Right lobe of liver (tissue), 4 donors: Measurements from ENCODE around the gene SEC14L2.

ENCODE experiments used
- POLR2A ChIP-seq: fragments of 450-650 bp; IDR thresholded peaks from one replicate; pipeline ENCODE4 v1.6.1; 2017; ENCODE audit warnings: antibody characterized with exemption, mild to moderate bottlenecking
- TF ChIP-seq, protein P1 (sequence below), 4 donors: fragments of 200-600 bp in 3 of 4; fragments of 450-650 bp in 1 of 4; IDR thresholded peaks; one replicate each; pipeline versions ENCODE4 v1.5.1 to v1.8.0; 2016 to 2022; ENCODE audit warnings: antibody characterized with exemption in 4 of 4, mild to moderate bottlenecking in 2 of 4
- donor health status: DM: no; HTN: no; CAD: no.
- donor health status: DM: no; HTN: no; CAD: no.
- donor health status: DM: no; HTN: yes; CAD: no.

DNA sequence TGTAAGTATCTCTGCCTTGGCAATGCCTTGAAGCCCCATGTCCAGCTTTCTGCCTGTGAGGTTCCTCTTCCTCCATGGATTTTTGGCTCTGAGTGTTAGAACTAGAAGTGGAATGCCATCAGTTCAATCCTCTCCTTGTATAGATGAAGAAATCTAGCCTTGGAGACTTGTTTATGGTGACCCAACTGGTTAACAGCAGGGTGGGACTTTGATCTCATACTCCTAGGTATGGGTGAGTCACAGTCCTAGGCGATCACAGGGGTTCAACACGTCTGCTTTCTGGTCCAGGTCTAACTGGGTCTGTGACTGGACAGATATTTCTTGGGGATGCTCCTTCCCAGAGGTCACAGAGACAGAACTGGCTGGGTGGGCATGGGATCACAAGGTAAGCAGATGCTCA is 19.6 kb downstream of the SEC14L2 start:
- TF ChIP-seq, protein P1, sequence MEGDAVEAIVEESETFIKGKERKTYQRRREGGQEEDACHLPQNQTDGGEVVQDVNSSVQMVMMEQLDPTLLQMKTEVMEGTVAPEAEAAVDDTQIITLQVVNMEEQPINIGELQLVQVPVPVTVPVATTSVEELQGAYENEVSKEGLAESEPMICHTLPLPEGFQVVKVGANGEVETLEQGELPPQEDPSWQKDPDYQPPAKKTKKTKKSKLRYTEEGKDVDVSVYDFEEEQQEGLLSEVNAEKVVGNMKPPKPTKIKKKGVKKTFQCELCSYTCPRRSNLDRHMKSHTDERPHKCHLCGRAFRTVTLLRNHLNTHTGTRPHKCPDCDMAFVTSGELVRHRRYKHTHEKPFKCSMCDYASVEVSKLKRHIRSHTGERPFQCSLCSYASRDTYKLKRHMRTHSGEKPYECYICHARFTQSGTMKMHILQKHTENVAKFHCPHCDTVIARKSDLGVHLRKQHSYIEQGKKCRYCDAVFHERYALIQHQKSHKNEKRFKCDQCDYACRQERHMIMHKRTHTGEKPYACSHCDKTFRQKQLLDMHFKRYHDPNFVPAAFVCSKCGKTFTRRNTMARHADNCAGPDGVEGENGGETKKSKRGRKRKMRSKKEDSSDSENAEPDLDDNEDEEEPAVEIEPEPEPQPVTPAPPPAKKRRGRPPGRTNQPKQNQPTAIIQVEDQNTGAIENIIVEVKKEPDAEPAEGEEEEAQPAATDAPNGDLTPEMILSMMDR (IDR thresholded peaks at IDR 0.05): no peak
- TF ChIP-seq POLR2A: no peak
